Right atrium auricular region (tissue), 2 donors: ENCODE results near the gene ADAMTS2. TPM values are rescaled to one million over a fixed set of nuclear protein-coding genes. Genes with fewer than 3 reads are reported as not detected.

Experiments used
- DNase-seq: peaks from one replicate; pipeline ENCODE4 v3.0.0-alpha.2; 2019; ENCODE audit warnings: low spot score
- H3K27ac ChIP-seq, 2 donors: fragments of 200-600 bp; sonication (generic); 1 replicate in 1 of 2; 2 replicates in 1 of 2; pipeline ENCODE4 v1.5.1; 2016 to 2019
- H3K27me3 ChIP-seq, 2 donors: fragments of 200-600 bp; sonication (generic); one replicate each; pipeline versions ENCODE4 v1.5.1 to v1.6.0; 2017 to 2019
- H3K36me3 ChIP-seq: fragments of 200-600 bp; sonication (generic); one replicate; pipeline ENCODE4 v1.5.1; 2016
- H3K4me1 ChIP-seq, 2 donors: fragments of 200-600 bp; sonication (generic); one replicate each; pipeline versions ENCODE4 v1.5.1 to v1.6.0; 2017 to 2019
- H3K4me3 ChIP-seq, 2 donors: fragments of 200-600 bp; sonication (generic); 1 replicate in 1 of 2; 2 replicates in 1 of 2; pipeline ENCODE4 v1.5.1; 2017 to 2019; ENCODE audit warnings: mild to moderate bottlenecking in 1 of 2, moderate library complexity in 1 of 2
- H3K9me3 ChIP-seq, 2 donors: fragments of 200-600 bp; sonication (generic); one replicate each; pipeline ENCODE4 v1.5.1; 2019
- total RNA-seq, 2 donors: library from RNA; depleted of rRNA; stranded (reverse); fragments of >200 nt; gene quantifications; one replicate each; pipeline ENCODE4 v1.1.0, GENCODE V29; 2016
- TF ChIP-seq, protein P1 (sequence below), 2 donors: fragments of 200-600 bp; sonication (generic); IDR thresholded peaks; one replicate each; pipeline ENCODE4 v1.5.1; 2019; ENCODE audit warnings: antibody characterized with exemption in 2 of 2

ADAMTS2 gene
- total RNA-seq, 2 donors from 2014 or later = 13.6 to 13.7 TPM

DNA sequence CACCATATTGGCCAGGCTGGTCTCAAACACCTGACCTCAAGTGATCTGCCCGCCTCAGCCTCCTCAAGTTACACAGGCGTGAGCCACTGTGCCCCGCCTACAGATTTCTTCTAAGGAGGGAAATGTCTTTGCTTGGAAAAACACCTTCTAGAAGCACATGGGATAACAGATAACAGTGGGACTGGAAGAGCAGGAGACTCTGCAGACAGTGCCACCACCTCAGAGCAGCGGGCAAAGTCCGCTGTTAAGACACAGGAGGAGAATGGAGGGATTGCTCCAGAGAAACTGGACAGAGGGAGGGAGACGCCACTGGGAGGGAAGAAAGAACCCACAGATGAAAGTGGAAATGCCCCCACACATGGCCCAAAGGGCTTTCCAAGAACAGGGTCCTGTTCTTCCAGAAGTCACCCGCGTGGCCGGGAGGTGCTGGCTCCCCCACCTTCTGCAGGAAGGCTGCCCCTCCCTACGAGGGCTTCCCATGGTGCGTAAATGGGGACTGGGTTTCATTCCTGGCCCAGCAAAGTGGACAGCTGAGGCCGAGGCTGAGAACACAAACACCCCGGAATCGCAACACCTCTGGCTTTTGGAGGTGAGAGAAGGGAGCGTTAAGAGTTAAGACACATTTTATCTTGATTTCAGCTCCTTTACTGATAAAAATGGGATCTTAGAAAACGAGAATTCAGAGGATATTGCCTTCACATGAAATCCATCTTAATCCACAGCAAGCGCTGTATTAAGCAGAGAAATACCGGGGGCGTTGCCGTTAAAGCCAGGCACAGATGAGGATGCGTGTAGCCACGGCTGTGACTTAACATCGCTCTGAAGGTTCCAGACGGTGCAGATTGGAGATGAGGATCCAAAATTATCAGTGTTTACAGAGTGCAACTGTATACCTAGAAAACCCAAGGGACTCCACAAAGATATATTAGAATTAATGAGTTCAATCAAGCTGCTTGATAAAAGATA, 11.2 kb downstream of the ADAMTS2 start:
- Histone ChIP-seq H3K4me3 (no peak overlapping the region), H3K36me3 (no peaks in the 10 kb centered on the region), H3K4me1 (no peaks in the 10 kb centered on the region), H3K9me3 (no peaks in the 10 kb centered on the region), H3K27me3 (no peaks in the 10 kb centered on the region), H3K27ac (no peak overlapping the region)
- no peak for DNase-seq
- TF ChIP-seq, protein P1, sequence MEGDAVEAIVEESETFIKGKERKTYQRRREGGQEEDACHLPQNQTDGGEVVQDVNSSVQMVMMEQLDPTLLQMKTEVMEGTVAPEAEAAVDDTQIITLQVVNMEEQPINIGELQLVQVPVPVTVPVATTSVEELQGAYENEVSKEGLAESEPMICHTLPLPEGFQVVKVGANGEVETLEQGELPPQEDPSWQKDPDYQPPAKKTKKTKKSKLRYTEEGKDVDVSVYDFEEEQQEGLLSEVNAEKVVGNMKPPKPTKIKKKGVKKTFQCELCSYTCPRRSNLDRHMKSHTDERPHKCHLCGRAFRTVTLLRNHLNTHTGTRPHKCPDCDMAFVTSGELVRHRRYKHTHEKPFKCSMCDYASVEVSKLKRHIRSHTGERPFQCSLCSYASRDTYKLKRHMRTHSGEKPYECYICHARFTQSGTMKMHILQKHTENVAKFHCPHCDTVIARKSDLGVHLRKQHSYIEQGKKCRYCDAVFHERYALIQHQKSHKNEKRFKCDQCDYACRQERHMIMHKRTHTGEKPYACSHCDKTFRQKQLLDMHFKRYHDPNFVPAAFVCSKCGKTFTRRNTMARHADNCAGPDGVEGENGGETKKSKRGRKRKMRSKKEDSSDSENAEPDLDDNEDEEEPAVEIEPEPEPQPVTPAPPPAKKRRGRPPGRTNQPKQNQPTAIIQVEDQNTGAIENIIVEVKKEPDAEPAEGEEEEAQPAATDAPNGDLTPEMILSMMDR (IDR thresholded peaks at IDR 0.05) = no peak

DNA sequence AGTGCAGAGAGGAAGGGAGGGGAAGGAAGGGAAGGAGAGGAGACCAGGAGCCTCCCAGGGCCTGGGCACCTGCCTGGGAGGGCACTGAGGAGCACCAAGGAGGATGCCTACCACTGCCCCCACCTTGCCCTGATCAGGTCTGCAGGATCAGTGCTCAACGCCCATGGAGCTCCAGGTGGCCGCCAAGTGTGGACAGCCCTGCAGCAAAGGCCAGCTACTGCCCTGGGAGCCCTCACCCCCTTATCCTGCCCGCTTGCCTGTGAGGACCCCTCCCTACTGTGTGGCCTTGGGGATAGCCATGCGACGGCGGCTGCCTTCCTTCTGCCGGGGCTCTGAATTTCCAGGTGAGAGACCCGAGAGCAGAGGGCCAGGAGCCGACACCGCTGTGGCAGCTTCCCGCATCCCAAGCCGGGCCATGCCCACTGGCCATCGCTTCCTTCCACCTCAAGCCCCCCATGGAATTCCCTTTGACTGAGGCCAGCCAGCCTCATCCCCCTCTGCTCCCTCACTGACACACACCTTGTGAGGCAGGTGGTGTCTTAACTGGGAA, 12.4 kb downstream of the ADAMTS2 start:
- Histone ChIP-seq H3K27ac (no peak overlapping the region), H3K4me1 (no peaks in the 10 kb centered on the region), H3K9me3 (no peaks in the 10 kb centered on the region), H3K27me3 (no peaks in the 10 kb centered on the region), H3K4me3 (no peak overlapping the region), H3K36me3 (no peaks in the 10 kb centered on the region)
- no peak for DNase-seq
- TF ChIP-seq, protein P1 (IDR thresholded peaks at IDR 0.05) = no peak

DNA sequence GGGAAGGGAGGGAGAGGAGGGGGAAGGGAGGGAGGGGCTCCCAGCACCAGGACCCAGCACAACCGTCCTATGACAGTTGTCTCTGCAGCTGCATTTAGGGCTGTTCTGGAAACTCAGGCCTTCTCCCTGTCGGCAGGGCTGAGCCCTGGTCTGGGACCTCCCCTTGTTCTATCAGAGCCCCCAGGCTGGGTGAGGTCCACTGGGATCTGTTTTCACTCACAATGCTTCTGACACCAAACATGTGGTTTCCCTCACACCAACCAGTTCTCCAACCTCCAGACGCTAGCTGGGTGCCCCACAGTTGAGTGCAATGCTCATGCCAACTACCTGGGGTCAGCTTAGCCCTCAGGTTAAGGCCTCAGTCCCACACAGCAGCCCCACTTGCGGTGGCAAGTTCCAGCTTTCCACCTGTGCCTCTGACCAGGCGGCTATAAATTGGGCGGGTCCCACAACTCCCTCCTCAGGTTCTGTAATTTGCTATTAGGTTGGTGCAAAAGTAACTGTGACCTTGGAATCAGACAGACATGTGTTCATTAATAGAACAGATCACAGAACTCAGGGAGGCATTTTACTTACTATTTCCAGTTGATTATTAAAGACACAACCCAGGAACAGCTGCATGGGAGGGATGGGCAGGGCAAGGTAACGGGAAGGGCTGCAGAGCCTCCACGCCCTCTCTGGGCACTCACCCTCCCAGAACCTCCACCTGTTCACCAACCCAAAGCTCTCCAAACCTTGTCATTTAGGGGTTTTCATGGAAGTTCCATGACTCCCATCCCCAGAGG, 13.5 kb downstream of the ADAMTS2 start:
- TF ChIP-seq, protein P1 (IDR thresholded peaks at IDR 0.05) = no peak
- no peak overlapping the region for H3K27ac ChIP-seq
- H3K27me3 ChIP-seq = no peaks in the 10 kb centered on the region
- peaks cover 0 to 8% of the 10 kb centered on the region in 2 donors for H3K4me1 ChIP-seq
- H3K9me3 ChIP-seq = no peaks in the 10 kb centered on the region
- no peak overlapping the region for H3K4me3 ChIP-seq
- no peaks in the 10 kb centered on the region for H3K36me3 ChIP-seq
- DNase-seq = no peak

DNA sequence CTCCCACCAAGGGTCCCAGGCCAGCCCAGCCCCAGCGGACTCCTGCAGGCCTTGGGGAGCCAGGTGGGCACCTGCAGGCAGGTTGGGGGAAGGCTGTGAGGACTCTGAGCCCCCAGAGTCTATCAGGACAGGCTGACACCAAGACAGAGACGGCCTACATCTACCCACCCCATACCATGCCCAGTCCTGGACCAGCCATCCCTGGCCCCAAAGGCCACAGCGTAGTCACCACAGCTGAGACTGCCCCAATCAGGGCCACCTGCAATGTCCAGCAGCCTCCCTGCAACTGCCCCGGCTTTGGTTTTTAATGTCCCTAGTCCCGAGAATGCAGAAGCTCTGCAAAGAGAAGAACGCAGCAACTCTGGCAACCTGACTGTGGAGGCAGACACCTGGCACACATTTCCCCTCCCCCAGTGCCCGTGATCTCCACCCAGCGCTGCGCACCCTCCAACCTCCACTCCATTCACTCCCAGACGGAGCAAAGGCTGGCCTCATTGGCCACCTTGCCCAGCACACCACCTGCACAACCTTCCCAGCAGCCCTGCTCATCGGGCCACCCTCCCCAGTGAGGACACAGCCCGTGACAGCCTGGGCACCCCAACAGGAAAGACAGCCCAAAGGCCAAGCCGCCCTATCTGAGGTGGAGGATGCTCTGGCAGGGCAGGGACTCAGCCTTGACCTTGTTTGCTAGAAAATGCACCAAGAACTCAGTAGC, 14.9 kb downstream of the ADAMTS2 start:
- H3K9me3 ChIP-seq = no peaks in the 10 kb centered on the region
- DNase-seq = no peak
- H3K27me3 ChIP-seq = no peaks in the 10 kb centered on the region
- H3K4me3 ChIP-seq = no peak overlapping the region
- TF ChIP-seq, protein P1 (IDR thresholded peaks at IDR 0.05) = no peak
- H3K27ac ChIP-seq = no peak overlapping the region
- H3K36me3 ChIP-seq = no peaks in the 10 kb centered on the region
- peaks cover 0 to 8% of the 10 kb centered on the region in 2 donors for H3K4me1 ChIP-seq

DNA sequence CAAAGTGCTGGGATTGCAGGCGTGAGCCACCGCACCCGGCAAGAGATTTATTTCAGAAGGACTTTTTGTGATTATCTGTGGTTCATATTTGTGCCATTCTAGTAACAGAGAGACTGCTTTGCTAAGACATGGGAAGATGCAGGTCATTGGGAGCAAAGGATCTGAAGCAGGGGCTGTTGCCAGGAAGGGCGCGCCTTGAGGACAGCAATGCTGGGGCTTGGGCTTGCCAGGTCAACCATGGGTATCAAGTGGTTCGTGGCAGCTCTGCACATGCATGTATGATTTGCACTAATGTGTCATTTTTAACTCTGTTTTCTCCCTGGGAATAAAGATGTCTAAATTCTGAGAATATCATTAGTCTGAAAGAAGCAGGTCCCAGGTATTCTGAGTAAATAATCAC, 17.0 kb downstream of the ADAMTS2 start:
- Histone ChIP-seq H3K9me3 (no peaks in the 10 kb centered on the region), H3K27ac (no peak overlapping the region), H3K4me3 (no peak overlapping the region), H3K27me3 (no peaks in the 10 kb centered on the region), H3K4me1 (peaks cover 0 to 8% of the 10 kb centered on the region in 2 donors), H3K36me3 (no peaks in the 10 kb centered on the region)
- TF ChIP-seq, protein P1 (IDR thresholded peaks at IDR 0.05) = no peak
- DNase-seq = no peak
